Panc1 (cell line): ENCODE data around the gene ADD1.

Experiments
- POLR2AphosphoS5 ChIP-seq: IDR thresholded peaks from 2 replicates; pipeline ENCODE4 v1.6.1; 2012; ENCODE audit warnings: mild to moderate bottlenecking, low read depth, low read length, moderate library complexity
- SIN3A ChIP-seq: IDR thresholded peaks from 2 replicates; pipeline ENCODE4 v1.6.1; 2012; ENCODE audit warnings: low read depth, mild to moderate bottlenecking, low read length, moderate library complexity, borderline replicate concordance; ENCODE audit not compliant: insufficient read depth
- TF ChIP-seq, protein P1 (sequence below): fragments of 450-650 bp; IDR thresholded peaks from 2 replicates; pipeline ENCODE4 v1.5.1; 2017; ENCODE audit warnings: mild to moderate bottlenecking

GRCh38 chr4:2937986-2938385 is 94.3 kb downstream of the ADD1 start:
- TF ChIP-seq, protein P1, sequence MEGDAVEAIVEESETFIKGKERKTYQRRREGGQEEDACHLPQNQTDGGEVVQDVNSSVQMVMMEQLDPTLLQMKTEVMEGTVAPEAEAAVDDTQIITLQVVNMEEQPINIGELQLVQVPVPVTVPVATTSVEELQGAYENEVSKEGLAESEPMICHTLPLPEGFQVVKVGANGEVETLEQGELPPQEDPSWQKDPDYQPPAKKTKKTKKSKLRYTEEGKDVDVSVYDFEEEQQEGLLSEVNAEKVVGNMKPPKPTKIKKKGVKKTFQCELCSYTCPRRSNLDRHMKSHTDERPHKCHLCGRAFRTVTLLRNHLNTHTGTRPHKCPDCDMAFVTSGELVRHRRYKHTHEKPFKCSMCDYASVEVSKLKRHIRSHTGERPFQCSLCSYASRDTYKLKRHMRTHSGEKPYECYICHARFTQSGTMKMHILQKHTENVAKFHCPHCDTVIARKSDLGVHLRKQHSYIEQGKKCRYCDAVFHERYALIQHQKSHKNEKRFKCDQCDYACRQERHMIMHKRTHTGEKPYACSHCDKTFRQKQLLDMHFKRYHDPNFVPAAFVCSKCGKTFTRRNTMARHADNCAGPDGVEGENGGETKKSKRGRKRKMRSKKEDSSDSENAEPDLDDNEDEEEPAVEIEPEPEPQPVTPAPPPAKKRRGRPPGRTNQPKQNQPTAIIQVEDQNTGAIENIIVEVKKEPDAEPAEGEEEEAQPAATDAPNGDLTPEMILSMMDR: no peak
- no peak for TF ChIP-seq POLR2AphosphoS5
- TF ChIP-seq SIN3A: no peak
